GM11168 (cell line): Measurements from ENCODE around the gene RASA3.

Source experiments
- in situ Hi-C: fragments of 300-500 bp; cut with MboI; formaldehyde crosslinking; loops from one replicate; pipeline ENCODE4 v1.12.0; 2022; ENCODE audit warnings: low sequenced_read_pairs; ENCODE audit not compliant: unreplicated experiment

Gene RASA3

DNA sequence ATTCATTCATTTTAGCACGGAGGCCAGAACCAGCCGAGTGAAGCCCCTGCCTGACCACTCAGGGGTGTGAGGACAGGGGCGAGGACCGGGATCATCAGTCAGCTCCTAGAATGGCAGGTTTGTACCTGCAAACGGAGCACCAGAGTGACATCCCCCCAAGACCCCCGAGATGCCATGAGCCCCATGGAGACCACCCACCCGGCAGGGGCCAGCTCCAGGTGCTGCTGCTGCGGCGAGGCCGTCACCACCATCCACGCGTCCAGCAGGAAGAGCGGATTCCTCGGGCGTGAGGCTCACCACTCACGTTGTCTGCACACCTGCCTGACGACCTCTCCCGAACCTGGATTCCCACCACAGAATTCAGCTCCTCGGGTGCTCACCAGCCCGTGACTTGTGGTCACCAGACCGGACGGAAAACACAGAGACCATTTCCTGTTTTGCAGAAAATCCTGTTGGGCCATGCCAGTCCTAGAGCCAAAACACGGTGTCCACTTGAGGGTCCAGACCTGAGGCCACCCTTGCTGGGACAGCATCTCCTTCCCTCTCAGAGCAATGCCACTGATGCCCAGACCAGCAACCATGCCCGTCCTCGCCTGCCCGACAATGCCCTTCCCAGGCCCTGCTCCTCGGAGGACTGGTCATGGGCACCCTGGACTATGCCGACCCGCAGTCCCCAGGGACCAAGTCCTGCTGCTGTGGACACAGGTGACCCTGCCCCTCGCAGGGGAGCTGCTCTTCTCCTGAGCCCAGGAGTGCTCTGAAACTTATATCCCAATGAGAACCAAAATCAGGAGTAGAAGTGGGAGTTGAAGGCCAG lies 74.2 kb downstream of the RASA3 start:
- in situ Hi-C loops, result no loop called here

DNA sequence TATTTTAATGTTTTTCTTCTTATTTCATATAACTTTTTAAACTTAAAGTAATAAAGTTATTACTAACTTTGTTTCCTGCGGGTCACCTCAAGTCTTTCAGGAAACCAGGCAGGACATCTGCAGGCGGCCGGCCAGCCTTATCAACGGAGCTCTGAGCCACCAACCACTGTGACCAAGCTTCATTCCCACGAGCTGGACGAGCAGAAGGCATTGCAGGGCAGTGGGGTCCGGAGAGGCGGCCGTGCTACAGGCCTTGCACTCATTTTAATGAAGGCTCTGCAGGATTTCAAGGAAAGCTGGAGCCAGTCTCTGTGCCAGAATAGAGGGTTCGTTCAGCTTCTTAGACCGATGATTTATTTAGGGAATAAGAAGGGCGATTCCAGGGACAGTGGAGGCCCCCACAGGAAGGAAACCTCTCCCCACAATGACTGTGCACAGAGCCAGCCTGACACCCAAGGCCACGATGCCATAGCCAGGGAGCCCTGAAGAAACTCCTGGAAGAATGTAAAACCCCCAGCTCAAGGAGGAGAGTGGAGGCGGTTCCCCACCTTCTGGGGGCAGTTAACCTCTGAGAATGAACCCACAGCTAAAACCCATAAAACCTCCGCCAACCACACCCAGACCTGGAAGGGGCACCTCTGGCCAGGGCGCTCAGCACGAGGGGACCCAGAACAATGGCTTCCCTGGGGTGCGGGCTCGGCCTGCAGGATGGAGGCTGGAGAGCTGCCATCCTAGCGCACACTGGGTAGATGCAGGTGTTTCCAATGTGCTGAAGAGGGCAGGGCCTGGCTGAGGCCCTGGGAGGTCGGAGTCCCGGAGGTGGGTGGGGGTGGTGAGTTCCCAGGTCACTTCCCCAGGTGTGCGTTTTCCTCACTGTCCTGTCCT lies 75.0 kb downstream of the RASA3 start:
- in situ Hi-C loops, result no loop called here

DNA sequence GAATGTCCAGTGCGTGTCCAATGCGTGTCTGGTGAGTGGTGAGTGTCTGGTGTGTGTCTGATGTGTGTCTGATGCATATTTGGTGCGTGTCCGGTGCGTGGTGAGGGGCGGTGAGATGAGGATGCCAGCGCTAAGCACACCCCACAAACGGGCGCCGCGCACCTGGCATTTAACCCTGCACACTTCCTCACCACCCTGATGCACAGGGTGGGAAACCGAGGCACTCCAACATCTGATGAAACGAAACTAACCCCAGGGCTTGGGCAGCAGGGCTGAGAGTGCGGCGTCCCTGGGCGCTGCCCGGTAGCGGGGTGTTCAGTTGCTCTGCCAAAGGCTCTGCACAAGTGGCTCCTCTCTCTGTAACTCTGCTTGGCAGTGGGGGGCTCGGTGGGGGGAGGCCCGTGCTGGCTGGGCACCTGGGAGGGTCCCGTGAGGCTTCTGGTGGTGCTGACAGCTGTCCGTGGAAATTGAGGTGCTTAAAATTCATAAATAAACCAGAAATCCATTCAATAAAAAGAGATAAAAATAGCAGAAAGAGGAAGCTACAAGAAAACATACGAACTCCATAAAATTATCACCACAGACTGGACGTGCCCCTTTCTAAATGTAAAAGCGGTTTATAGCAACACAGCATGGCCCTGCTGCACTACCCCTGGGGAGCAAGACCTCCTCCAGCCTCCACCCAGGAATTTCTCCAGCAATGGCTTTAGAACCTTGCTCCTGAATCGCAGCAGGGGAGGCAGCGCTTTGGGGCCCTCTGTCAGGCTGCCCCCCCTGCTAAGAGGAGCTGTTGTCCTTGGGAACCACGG lies 76.0 kb downstream of the RASA3 start:
- in situ Hi-C loops, result no loop called here

DNA sequence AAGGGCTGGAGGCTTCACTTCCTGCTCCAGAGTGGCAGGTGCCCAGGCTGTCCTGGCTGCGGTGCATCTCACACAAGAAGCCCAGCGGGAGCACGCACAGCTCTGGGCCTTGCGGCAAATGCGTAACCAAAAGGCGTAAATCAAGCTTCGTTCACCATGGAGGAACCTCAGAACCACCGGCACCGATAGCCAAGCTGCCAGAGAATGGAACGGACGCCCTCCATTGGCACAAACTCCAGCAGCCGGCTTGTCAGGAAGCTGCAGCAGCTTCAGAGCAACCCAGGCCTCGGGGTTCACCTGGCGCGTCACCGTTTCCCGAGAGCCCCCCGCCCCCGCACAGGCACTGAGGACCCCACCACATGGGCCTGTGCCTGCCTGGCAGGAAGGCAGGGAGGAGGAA lies 76.7 kb downstream of the RASA3 start:
- in situ Hi-C loops, result no loop called here

DNA sequence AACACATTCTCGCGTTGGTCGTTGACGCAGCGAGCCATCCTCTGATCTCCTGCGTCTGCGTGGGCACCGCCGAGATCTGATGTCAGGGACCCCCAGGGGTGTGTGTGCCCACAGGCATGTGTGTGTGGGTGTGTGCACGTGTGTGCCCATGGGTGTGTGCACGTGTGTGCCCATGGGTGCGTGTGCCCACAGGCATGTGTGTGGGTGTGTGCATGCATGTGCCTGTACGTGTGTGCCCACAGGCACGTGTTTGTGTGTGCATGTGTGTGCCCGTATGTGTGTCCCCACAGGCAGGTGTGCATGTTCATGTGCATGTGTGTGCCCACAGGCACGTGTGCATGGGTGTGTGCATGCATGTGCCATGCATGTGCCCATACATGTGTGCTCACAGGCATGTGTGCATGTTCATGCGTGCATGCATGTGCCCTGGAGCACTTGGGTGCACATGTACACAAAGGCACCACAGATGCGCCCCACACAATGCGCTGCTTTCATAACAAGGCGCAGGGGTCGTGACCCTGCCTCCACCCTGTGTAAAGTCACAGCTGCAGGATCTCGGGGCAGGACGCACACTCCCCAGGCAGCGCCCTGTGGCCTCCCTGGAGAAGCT lies 77.5 kb downstream of the RASA3 start:
- in situ Hi-C loops, result no loop called here

DNA sequence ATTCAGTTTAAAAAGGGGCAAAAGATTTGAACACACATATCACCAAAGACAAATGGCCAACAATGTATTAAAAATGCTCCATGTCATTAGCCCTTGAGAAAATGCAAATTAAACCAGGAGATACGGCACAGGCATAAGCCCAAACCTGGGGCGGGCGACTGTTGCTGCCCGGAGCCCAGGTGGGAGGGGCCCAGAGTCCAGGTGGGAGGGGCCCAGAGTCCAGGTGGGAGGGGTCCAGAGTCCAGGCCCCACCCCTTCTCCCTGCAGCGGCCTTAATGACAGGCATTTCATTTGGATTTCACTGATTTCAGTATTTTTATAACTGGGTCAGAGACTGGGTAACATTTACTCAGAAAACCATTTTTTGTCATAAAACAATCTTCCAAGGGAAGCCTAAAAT lies 78.2 kb downstream of the RASA3 start:
- in situ Hi-C loops, result no loop called here

DNA sequence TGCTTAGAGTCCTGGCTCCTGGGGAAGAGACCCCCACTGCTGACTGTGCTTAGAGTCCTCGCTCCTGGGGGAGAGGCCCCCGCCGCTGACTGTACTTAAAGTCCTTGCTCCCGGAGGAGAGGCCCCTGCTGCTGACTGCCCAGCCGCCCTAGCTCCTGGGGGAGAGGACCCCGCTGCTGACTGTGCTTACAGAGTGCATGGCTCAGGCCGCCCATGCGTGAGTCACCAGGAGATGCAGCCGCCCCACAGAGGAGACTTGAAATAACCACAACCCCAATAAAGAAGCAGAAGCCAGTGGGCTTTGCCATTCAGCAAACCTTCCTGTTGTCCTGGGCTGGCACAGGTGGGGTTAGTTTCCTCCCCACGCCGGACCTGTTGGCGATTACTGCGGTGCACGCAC lies 79.4 kb downstream of the RASA3 start:
- in situ Hi-C loops, result no loop called here

DNA sequence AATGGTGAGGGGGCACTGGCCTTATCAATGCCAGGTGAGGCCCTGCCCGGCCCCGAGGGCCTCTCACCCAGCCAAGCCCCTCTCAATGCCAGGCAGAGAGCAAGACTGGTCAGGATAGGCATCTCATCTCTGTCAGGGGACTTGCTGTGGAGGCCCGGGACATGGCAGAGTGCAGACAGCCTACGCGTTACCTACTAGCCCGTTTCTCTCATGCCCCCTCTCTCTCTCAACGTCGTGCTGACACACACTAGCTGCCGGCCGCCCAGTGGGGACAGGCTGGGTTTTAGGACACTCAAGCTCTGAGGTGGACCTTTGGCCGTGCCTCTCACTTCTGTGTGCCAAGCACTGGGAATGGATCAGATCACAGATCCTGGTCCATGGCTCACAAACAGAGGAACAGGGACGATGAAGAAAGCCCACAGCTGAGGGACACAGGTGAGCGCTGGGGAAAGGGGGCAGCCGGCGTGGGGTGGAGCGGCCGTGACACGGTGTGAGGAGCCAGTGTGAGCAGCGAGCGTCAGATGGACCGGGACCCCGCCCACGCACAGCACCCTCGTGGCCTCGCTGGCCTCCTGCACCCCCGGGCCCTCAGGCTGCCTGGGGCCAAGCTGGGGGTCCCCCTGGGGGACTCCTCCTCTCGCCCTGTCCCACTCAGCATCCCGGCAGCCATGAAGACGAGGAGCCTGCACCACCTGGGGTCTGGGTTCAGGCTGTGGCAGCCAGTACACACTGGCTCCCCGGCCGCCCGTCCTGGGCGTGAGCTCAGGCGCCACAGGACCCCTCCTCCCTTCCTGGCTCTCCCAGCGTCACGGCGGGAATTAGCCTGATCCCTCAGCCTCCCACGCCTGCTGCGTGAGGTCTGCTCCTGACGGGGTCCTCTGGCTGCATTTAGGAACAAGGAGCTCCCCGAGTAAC lies 81.6 kb downstream of the RASA3 start:
- in situ Hi-C loops, result no loop called here

DNA sequence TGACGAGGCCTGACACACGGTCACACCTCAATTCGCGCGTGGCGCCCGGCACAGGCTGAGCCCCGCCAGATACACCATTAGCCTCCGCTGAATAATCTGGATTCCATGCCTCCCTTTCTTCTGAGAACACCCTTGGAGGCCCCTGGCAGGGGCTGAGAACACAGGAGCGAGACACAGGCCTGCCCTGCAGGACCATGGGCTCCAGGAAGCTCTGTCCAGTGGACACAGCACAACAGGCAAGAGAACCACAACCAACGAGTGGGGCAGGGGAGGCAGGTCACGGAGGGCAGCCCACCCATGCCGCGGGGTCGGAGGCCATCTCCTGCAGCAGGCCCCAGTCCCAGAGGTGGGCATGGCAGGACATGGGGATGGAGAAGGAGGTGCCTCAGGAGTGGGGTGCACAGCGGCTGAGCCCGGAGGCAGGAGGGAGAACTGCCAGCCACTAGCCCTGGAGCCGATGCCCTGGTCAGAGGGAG lies 82.8 kb downstream of the RASA3 start:
- in situ Hi-C loops, result no loop called here

DNA sequence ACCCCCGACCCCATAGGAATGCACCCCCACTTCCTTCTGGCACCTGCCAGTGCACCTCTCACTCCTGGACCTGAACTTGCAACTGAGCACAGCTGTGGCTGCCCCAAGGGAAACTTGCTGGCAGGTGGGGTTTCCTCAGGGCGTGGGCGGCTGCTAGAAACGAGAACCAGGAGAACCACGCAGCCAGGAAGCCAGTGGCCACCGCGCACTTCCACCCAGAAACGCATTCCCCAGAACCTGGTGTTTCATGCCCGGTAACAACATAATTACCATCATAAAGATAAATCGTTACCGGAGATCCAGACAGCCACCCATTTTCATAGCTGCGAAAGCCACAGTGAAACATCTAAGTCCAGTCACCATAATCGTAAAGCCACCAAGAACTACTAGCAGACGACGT lies 83.4 kb downstream of the RASA3 start:
- in situ Hi-C loops, result no loop called here

DNA sequence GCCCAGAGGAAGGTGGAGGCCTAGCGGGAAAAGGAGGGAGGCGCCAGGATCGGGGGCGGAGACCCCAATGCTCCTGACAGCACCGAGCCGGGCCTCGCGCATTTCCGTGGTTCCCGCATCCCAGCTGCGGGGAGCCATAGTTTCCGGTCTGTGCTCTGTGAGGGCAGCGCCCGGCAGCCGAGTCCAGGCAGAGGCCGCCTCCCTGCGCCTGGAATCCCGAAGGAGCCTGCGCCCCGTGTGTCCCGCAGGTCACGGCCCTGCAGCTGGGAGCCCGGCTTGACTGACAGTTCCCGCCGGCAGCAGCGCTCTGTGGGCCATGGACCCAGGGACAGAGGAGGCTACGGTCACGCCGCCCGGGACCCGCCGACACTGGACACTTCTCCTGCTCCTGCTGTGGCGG lies 84.0 kb downstream of the RASA3 start:
- in situ Hi-C loops, result no loop called here

DNA sequence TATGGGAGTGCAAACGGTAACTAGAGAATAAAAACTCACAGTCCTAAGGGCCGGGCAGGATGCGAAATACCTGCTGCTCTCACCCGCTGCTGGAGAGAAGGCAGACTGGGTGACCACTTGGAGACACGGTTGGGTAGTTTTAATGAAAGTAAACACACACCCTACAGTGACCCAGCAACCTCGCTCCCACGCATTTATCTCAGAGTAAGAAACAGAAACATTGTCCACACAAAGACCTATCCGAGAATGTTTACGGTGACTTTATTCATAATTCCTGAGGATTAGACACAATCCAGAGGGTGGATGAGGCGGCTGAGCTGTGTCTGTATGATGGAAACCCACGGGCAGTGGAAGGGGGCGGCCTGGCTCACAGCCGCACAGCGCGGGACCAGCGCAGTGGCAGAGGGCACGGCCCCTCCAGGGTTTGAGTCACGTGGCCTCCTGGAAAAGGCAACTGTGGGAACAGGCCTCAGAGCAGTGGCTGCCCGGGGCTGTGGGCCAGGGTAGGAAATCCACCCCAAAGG lies 85.0 kb downstream of the RASA3 start:
- in situ Hi-C loops, result no loop called here

DNA sequence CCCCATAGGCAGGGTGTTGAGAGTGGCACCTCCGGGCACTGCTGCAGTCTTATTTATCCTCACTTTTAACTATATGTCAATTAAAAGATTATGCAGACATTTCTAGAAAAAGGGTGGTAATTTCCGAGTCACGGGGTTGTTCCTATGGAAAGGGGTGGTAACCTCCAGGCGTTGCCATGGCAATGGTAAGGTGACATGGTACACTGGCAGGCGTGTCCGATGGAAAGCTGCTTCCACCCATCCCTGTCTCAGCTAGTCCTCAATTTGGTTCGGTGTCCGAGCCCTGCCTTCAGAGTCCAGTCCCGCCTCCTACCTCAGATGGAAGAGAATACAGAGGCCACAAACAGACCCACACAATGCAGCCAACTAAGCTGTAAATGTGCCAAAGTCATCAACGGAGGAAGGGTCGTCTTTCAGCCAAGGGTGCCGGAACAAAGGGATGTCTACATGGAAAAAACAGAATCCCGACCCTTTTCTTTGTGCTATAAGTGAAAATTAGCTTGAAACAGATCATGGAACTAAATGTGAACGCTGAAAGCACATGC lies 85.9 kb downstream of the RASA3 start:
- in situ Hi-C loops, result no loop called here

DNA sequence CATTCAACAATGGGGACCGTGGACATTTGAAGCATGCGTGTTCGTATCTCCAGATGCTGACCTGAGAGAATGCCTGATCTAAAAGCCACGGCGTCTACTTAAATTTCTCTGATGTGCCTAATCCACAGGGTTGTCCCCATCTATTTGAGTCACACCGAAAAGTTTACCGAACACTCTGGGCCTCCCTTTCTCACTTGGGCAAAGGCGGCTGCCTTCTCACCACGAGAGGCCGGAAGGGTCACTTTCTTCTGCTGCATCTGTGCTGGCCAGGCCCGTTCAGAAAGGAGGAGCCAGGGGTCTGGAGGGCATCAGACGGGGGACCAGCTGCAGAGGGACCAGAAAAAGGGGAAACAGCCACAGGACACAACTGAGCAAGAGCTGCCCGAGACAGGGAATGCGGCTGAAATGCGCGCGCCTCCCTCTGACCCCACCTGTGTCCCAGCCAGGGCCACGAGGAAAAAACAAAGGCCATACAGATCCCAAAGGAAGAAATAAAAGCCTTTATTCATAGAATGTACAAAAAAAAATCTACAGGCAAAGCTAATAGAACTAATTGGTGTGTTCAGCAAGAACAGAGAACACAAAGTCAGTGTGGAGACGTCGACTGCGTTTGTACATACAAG lies 87.2 kb downstream of the RASA3 start:
- in situ Hi-C loops, result no loop called here

DNA sequence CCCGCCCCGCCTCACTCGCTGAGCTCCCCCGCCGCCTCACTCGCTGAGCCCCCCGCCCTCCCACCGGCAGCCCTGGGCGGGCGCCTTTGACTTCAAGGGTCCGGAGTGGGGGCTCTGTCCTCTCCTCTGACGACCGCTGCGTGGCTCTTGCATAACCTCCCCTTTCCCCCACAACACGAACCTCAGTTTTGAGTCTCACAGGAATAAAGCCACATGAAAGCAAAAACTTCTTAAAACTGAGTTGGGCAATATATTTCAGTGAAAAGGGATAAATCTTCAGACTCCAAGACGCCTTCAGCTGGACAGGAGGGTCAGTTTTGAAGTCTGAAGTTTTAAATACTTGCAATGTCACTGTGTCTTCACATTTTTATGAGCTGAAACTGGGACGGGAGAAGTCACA lies 87.9 kb downstream of the RASA3 start:
- in situ Hi-C loops, result no loop called here

DNA sequence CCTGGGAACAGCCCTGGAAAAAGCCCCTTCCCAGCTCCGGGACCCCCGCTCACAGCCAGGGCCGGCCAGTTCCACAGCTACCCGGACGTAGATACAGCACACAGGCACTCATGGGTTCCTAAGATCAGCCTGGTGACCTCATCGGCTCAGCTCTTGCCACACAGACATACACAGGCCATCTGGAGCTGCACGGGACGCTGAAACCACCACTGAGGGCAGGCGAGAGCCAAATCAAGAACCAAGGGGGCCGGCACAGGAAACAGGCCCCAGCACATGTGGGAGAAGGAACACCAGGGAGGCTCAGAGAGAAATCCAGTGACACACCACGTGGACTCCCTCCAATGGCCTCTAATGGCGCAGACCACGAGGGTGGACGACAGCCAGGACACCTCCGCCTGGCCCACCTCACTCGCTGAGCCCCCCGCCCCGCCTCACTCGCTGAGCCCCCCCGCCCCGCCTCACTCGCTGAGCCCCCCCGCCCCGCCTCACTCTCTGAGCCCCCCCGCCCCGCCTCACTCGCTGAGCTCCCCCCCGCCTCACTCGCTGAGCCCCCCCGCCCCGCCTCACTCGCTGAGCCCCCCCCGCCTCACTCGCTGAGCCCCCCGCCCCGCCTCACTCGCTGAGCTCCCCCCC lies 88.9 kb downstream of the RASA3 start:
- in situ Hi-C loops, result no loop called here

DNA sequence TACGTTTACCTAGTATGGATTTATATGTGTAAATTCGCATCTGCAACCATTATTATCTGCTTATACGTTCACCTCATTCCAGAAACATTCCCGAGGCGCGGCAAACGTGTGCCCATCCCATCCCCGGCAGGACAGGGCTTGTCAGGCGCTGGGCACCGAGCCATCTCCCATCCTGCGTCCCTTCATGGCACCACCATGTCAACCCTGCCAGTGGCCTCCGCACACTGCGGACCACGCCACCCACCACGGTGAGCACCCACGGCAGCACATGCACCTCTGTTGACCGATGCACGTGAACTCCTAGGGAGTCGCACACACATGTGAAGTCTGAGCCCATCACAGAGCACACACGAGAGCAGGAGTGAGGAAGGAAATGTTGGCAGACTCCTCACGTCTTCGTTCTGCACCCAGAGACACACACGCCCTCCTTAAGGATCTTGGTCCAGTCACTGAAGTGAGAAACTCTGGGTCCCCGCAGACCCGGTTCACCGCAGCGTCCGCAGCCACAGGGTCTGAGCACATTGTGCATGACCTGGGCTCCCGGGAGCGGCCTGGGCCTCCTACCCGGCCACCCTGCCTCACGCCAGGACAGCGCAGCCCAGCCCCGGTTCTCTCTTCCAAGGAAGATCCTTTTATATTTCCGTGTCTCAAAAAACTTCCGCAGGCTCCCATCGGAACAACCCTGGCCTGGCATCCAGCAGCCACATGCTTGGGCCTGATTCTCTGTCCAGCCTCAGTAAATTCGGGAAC lies 90.2 kb downstream of the RASA3 start:
- in situ Hi-C loops, result no loop called here
